Activated CD4-positive, alpha-beta T cell treated with anti-CD3 and anti-CD28 coated beads, Interleukin-2, amount 50 U/mL, for 1 hour (primary cell): ENCODE results near the gene SORCS3.

Experiments
- DNase-seq: peaks from one replicate; pipeline ENCODE4 v3.0.0-alpha.2; 2020

SORCS3 gene

DNA sequence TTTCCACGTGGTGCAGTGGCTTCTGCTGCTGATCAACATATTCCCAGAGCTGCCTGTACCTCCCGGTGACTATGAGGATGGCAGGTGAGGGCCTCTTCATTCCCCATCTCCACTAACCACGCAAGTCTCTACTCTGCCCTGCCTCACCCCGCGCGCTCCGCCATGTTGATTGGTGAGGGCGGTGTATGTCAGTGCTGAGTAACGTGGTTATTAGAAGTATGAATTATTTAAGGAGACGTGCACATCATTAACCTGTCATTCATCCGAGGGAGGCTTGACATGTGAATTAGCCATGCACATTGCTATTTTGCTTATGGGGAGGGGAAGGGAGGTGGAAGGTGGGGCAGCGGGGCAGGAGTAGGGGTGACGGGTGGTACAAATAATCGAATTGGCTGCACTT lies 138.6 kb downstream of the SORCS3 start:
- DNase-seq: no peak

DNA sequence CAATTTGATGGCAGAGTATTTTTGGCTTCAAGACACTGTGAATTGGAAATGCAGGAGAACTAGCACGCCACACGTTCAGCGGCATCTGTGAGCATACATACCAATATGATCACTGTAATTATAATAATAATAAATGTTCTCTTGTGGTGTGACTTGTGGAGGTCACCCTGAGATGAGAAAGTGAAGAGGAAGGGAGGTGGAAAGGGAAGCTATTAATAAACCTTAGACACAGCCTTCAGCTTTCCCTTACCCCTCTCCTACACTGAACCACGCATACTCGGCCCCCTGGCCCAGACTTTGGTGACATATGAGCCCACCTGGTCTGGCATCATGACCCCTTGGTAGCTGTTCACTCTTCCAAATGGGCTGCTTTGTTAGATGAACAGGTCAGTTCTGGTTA lies 139.1 kb downstream of the SORCS3 start:
- no peak for DNase-seq

DNA sequence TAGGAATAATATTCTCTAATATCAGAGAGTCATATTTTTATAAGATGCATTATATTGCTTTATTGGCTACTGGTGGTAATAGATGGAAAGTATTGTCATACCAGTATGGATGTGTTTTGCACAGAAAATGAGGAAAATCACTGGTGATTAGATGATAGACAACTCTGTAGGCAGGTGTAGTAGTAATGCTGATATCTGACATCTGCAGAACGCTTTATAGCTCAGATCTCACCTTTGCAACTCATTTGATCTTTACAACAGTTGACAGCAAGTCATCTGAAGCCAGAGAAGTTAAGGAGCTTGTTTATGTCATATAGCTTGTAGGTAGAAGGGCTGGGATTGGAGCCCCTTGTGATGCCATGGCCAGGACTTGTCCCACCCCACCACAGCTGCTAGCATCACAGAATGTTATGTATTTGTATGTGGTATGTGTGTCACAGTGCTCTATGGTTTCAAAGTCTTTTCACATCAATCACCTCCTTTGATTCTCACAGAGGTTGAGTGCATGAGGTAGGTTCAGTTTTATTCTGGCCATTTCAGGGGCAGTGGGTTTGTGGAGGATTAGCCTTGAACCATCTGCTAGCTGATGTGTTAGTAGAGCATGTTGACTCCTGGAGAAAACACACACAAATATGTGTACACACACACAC lies 140.0 kb downstream of the SORCS3 start:
- no peak for DNase-seq

DNA sequence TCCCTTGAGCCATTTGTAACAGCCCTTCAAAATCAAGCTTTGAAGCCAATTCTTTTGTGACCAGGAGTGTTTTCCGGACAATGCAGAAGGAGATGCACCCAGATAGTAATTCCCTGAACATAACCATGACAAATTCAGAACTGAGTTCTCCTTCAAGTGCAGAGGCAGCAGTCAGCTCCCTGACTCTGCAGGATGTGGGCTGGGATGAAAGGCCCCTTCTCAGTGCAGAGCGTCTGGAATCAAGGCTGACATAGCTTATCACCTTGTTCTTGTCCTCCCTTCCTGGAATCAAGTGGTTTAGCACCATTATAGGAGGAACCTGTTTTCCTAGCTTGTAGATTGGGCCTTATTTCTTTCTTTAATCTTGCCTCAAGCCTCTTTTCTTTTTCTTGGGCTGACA lies 143.4 kb downstream of the SORCS3 start:
- DNase-seq: no peak

DNA sequence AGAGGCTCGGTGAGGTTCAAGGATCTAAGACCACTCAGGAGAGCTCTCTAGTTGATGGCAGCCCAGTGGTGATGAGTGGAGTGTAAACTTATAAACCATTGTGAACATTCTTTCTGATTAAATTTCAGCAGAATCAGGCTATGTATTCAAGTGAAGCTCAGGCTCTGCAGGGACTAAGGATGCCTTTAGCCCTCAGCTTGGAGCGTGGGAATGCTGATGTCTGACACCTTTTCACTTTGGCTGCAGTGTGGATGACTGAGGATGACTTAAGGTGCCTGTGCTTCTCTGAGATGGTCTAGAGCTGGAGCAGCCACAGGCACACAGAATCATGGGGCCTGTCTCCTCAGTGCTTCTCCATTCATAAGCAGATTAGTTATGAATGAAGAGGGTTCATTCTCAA lies 150.4 kb downstream of the SORCS3 start:
- no peak for DNase-seq

DNA sequence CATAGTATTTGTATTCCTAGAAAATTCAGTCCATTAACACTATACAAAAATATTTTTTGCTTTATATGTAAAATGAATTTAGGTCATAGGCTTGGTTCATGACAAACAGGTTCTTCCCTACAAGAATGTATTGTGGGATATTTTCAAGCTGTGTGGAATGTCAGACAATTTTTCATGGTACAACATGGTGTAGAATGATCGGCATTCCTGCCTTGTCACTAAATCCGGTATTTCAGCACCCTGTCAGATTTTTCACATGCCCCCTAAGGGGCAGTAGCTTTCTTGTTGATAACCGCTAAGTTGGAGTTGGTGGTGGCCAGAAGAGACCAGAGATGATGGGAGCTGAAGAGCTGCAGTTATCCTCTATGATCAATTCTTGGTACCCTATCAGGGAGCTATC lies 154.3 kb downstream of the SORCS3 start:
- DNase-seq: no peak

DNA sequence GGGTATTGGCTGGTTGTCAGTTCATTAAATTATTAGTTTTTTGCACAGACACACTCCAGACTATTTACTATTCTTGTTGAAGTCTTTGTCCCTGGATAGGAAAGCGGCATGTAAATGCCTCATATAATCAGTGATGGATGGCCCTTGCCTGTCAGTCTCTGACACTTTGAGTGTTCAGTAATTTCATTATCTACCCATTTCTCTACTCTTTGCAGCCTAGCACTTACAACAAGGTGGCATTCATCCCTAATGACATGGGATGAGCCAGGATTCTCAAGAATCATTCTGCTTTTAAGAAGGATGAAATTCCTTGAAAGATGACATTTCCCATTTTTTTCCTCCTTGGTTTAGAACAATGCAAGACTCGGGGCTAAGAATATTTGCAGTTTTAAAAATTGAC lies 155.7 kb downstream of the SORCS3 start:
- no peak for DNase-seq

DNA sequence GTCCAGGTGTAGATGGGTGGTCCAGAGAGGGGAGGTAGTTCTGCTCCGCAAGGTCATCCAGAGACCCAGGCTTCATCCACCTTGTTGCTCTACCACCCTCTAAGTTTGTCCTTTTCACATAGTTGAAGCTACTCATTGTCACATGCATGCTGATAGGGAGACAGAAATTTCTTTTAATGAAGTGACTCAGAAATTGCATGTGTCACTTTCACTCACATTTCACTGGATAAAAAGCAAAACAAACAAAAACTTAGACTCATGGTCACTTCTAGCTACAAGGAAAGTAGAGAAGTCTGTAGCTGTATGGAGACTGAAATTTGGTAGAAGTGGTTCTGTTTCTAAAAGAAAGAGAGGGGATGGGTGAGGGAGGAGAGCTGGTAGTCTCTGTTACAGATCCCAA lies 161.9 kb downstream of the SORCS3 start:
- no peak for DNase-seq

DNA sequence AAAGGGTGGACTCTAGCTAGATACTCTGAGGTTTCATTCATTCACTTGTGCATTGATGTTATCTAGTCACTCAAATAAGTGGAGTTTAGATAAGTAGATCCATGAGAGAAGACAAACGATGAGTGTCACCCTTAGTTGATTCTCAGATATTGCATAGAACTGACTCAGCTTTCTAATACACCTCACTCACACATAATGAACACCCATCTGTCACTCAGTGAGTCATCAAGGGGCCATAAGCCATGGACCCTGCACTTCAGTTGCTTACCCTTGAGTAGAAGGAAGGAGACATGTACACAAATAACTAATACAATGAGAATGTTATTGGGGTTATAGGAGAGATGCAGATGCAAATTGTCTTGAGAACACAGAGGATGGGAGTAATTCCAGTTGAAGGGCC lies 163.8 kb downstream of the SORCS3 start:
- DNase-seq: no peak

DNA sequence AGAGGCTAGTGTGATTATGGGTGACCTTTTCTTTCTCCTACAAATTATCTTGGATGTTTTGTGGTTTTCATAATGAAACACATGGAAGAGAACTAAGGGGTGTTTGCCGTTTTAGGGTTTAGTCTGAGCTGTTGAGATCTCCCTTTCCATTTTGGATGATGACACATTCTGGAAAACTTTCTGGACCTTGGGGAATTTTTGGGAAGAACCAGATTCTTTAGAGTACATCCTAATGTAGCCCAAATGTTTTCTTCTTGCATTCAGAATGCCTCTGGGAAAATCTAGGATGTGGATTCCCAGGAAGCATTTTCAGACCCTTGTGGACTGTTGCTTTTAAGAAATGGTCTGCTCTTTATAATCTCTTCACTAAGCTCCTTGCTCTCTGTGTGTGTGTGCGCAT lies 165.7 kb downstream of the SORCS3 start:
- no peak for DNase-seq

DNA sequence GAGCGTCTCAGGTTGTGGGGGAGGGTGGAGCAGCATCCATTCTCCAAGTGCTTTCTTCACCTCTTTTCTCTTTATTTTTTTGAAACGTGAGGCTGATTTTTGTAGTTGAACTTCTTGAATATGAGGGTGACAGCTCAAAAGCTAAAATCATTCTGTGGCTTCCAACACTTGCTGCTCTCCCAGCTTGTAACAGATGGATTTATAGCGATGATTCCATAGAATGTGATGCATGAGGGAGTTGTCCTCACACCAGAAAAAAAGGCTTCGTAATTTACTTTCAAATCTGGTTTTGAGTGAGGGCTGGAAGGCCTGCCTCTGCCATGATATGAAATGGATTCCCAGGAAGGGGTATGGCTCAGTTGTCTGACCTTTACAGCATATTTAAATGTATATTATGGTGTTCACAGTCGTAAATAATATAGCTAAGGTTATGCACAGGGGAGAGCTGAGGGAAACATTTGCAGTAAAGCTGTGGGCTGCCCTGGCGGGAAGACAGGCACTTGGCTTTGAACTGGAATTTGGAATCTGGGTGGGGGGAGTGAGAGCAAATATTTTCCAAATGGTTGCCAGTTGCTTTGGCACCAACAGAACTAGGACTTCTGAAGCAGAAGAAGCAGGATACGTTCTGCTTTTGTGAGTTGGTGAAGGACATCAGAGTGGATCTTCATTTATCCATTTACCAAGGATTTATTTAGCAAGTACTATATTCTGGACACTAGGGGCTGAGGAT lies 166.7 kb downstream of the SORCS3 start:
- DNase-seq: no peak

DNA sequence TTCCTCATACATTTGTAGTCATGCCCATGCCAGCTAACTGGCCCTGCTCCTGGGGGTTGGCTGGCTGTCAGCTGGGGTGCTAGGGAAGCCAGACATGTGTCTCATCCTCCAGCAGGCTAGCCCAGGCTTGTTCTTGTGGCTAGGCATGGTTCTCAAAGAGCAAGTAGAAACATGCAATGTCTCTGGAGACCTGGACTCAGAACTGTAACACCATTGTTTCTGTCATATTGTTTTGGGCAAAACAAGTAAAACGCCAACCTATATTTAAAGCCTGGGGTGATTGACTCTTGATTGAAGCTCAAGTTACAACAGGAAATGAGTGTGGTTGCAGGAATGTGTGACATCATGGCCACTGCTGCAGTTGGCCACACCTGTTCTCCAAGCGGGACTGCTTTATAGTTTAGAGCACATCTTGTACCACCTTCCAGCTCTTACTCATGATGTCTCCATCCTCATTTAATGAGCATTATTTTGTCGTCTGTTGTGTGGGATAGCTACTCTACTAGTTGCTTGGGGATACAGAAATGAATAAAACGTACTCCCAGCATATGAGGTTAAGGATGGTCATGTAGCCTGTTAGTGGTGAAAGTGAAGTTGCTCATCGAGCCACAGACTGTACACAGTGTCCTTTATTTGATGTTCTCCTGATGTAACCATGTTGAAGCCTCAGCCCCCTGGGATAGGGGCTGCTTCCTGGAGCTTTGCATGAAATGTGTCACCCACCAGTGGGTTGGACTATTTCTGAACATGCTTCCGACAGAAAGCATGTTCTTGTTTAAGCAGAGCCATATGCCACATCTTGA lies 168.4 kb downstream of the SORCS3 start:
- no peak for DNase-seq

DNA sequence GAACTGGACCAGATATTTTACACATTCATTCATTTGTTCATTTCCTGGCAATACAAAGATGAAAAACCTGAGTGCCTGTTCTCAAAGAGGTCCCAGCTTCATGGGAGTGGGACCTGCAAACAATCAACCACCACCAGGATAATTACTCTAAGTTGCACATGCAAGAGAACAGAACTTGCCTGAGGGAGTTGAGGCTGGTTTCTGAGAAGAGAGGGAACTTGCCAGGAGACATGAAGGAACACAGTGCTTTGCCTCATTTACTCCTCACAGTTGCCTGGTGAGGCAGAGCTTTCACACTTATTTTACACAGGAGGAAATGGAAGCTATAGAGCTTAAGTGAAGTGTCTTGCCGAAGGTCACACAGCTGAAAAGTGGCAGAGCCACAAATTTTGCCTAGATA lies 170.1 kb downstream of the SORCS3 start:
- DNase-seq: no peak

DNA sequence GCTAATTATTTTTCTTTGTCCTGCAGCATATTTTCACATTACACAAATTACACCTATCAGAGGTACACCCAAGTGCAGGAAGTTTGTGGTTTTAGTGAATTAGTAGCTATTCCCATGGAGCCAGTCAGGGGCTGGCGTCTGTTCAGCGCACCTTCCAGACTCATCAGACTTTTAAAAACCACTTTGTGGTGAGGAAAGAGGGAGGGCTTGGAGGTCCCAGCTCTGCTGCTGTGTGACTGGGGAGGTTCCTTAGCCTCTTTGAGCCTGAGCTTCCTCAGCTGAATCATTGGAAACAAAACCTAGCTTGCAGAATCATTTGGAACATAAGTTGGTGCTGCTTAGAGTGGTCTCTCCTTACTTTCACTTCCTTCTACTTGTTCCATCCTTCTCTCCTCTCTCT lies 175.4 kb downstream of the SORCS3 start:
- DNase-seq: no peak

DNA sequence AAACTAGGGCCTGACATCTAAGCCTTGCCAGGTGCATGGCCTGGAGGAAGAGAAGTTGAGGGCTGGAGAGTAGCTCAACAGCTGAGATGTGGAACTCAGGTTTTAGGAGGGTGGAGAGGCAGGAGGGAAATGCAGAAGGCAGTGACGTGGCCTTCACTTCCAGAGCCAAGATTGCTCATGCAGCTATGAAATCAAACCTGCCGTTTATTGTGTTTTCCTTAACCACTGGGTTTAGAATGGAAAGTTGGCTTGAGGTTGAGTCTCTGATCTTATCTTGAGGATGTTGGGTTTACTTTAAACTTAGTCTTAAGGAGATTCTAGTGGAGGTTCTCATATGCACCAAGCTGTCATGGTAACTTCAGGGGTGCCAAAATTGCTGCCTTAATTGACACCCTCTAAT lies 178.6 kb downstream of the SORCS3 start:
- DNase-seq: no peak

DNA sequence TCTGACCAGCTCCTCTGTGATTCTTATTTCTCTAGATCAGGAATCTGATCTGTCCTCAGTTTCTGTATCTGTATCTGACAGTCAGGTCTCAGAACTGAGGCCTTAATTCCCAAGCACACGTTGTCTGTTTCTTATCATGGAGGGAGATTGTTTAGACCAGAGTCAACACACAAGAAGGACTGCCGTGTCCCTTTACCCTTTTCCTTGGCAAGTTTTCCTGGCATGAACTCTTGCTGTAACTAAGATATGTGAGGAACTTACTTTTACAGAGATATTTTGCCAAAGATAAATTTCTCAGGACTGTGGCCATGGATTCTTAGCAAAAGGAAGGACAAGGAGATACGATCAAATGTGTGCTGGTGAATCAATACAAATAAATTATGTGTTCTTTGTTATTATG lies 181.0 kb downstream of the SORCS3 start:
- DNase-seq: no peak

DNA sequence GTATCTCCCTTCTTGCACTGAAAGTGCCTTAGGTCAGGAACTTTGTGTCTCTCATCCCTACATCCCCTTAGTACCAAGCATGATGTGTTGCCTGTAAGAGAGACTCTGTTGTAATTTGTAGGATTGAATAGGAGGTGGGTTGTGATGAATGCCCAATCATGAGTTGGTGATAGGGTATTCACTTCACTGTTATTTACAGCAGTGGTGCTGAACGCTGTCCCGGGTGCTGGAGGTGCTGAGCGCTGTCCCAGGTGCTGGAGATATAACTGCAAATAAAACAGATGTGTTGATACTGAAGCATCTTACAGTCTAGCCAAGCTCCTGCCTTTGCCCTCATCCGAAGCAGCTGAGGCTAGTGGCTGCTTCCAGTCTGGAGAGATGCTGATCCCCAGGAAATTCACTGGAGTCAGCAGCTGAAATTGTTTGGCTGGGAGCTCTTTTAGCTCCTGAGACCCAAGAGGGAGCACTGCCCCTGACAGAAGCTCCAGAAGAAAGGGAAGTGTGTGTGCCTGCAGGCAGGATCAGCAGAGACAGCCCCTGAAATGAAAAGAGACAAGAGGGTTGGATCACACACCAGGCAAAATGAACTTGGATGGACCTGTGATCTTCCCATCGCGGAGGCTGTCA lies 183.4 kb downstream of the SORCS3 start:
- DNase-seq: peak; percentile 12

DNA sequence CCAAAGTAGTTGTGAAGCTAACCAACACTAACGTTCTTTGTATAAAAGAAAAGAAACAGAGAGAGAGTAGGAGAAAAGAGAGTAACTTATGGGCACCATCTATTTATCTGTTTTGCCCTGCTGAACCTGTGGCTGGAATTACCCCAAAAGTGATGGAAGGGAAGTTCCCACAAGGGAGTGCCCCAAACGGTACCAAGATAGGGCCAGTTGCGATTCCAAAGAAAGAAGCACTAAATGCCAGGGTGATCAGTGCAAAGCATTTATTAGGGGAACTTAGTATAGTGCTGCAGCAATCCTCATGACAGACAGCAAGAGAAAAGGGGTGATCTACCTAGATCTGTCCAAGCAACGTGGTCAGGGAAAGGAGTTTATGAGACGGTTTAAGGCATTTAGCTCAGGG lies 190.2 kb downstream of the SORCS3 start:
- no peak for DNase-seq

DNA sequence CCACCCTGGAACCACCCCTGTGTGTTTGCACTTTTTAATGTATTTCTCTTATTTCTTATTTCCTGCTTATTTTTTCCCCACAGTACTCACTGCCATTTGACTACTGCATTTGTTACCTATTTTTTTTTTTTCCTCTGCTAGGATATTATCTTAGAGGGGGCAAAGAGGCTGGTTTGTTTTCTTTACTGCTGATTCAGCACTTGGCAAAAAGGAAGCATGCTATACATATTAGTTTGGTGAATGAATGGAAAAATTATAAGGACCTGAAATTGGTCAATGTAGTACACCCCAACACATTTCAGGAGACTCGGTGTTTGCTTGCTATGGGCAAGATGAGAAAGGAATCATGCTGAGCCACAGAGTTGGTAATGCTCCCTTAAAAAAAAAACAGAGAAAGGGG lies 193.5 kb downstream of the SORCS3 start:
- no peak for DNase-seq

DNA sequence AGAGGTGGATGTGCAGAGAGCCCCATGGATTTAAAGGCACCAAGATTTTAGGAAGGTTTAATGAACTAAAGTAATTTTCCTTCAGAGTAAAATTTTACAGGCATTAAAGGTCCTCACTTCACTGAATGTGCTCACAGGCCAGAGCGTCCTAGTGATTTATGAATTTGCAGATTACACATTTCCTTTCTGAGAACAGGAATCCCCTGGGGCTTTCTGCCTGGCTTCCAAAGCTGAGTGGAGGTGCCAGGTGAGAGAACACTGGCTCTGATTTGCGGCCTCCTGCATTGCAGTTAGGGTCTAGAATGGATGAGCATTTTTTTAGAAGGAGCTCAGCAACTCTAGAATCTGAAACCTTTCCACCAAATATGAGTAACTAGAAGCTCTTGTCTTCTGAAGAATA lies 194.3 kb downstream of the SORCS3 start:
- no peak for DNase-seq

DNA sequence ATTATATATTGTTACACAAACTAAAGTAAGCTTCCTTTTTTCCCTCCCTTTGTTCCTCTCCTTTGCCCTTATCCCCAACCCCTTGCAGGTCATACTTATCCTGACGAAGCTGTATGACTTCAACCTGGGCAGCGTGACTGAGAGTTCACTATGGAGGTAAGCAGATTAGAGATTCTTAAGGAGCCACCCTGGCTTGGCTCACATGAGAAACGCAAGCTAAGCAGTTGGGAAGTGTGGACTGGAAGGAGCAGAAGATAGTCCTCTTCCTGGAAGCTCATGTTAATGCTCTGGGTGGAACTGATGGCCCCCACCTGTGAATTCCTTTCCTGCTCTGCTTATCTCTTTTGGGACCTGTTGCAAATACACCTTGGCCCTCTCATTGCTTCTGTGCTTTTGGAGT lies 201.6 kb downstream of the SORCS3 start:
- no peak for DNase-seq

DNA sequence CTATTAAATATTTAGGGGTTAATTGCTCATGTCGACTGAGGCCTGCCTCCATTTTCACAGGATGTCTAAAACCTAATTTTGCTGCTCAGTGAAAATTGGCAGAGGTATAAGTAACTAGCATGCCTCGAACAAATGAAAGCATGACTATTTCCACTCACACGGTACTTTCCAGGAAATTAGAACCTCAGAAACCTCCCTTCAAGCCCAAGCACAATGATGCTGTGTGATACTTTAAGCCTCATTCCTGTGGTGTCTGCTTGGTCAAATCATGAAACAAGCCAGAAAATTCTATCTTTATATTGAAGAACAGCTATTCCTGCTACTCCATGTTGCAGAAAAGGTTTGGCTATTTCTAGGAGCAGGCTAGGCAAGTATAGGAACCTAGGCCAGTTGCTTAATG lies 203.0 kb downstream of the SORCS3 start:
- DNase-seq: no peak

DNA sequence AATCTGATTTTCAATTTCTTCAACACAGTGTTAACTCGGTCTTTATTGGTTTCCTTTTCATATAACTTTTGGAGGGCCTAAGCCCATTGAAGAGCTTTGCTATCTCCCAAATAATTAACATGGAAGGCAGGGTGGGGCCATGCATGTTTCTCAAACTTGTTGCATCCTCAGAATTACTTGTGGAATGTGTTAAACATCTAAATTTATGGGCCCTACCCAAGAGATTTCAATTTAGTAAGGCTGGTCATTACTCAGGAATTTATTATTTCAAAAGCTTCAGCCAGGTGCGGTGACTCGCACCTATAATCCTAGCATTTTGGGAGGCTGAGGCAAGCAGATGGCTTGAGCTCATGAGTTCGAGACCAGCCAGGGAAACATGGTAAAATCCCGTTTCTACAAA lies 208.9 kb downstream of the SORCS3 start:
- no peak for DNase-seq
